OCI-LY7 (cell line): ENCODE measurements around the gene SLFN5. TPM values are rescaled to one million over a fixed set of nuclear protein-coding genes. Genes with fewer than 3 reads are reported as not detected.

Experiments
- BruUV-seq: library from RNA; stranded (reverse); fragments of 400-500 nt; replicated peaks from 2 replicates; lab custom pipeline; 2021; lab: Mats Ljungman, UMichigan
- CTCF ChIA-PET: fragments of 300-600 bp; sonication (Branson Sonifier 250); formaldehyde crosslinking; loops from one replicate; lab custom pipeline; 2022; ENCODE audit warnings: antibody characterized with exemption; ENCODE audit not compliant: unreplicated experiment; lab: Charles Lee
- POLR2A ChIA-PET: fragments of 300-600 bp; sonication (Branson Sonifier 250); formaldehyde crosslinking; loops from one replicate; lab custom pipeline; 2022; ENCODE audit warnings: antibody characterized with exemption; lab: Charles Lee
- DNase-seq: peaks from one replicate; pipeline ENCODE4 v3.0.0-alpha.2; 2015; ENCODE audit warnings: low spot score
- H2AFZ ChIP-seq: fragments of 200-600 bp; sonication (generic), shearing (Covaris generic); 2 replicates; pipeline ENCODE4 v1.6.1; 2014; ENCODE audit warnings: mild to moderate bottlenecking, antibody characterized with exemption, low read length, moderate library complexity
- H3K27ac ChIP-seq: fragments of 200-600 bp; sonication (generic); 2 replicates; pipeline ENCODE4 v1.5.1; 2014; ENCODE audit warnings: mixed run types, low read depth, mild to moderate bottlenecking, moderate library complexity, low read length, inconsistent platforms; ENCODE audit not compliant: poor library complexity, severe bottlenecking
- H3K36me3 ChIP-seq: fragments of 200-600 bp; sonication (generic); 2 replicates; pipeline ENCODE4 v1.6.1; 2014; ENCODE audit warnings: mild to moderate bottlenecking, antibody characterized with exemption, low read length, moderate library complexity, mixed read lengths; ENCODE audit not compliant: insufficient read depth
- H3K4me1 ChIP-seq: fragments of 200-600 bp; sonication (generic); 2 replicates; pipeline ENCODE4 v1.5.1; 2014; ENCODE audit warnings: mild to moderate bottlenecking, low read length; ENCODE audit not compliant: insufficient read depth, poor library complexity, severe bottlenecking
- H3K4me2 ChIP-seq: fragments of 200-600 bp; sonication (generic); 2 replicates; pipeline ENCODE4 v1.6.1; 2014; ENCODE audit warnings: mild to moderate bottlenecking, low read length
- H3K4me3 ChIP-seq: fragments of 200-600 bp; sonication (generic); 2 replicates; pipeline ENCODE4 v1.5.1; 2014; ENCODE audit warnings: mild to moderate bottlenecking, low read depth, low read length; ENCODE audit not compliant: poor library complexity, severe bottlenecking
- H3K79me2 ChIP-seq: fragments of 200-600 bp; sonication (generic); 2 replicates; pipeline ENCODE4 v1.6.1; 2016; ENCODE audit warnings: low read depth, mild to moderate bottlenecking, low read length, moderate library complexity, mixed read lengths; ENCODE audit not compliant: insufficient read depth
- H3K9me2 ChIP-seq: fragments of 200-600 bp; sonication (generic); 2 replicates; pipeline ENCODE4 v1.6.1; 2016; ENCODE audit warnings: mild to moderate bottlenecking, low read length, mixed read lengths; ENCODE audit not compliant: insufficient read depth
- H3K9me3 ChIP-seq: fragments of 200-600 bp; sonication (generic); 2 replicates; pipeline ENCODE4 v1.6.1; 2014; ENCODE audit warnings: mild to moderate bottlenecking, mixed run types, low read length, mixed read lengths
- H4K20me1 ChIP-seq: fragments of 200-600 bp; sonication (generic); 2 replicates; pipeline ENCODE4 v1.6.1; 2014; ENCODE audit warnings: mild to moderate bottlenecking, antibody characterized with exemption, low read length, moderate library complexity, mixed read lengths; ENCODE audit not compliant: insufficient read depth
- CTCF ChIP-seq: fragments of 200-600 bp; sonication (generic); conservative IDR thresholded peaks from 2 replicates; pipeline ENCODE4 v1.5.1; 2014; ENCODE audit warnings: mild to moderate bottlenecking, antibody characterized with exemption, low read length, moderate library complexity, mixed read lengths
- EZH2phosphoT487 ChIP-seq: fragments of 200-600 bp; sonication (generic); IDR thresholded peaks from 2 replicates; pipeline ENCODE4 v1.6.1; 2018; ENCODE audit warnings: low read depth, borderline replicate concordance, mild to moderate bottlenecking, mixed run types, antibody characterized with exemption, low read length, moderate library complexity, mixed read lengths
- intact Hi-C: fragments of 100-400 bp; cut with micrococcal nuclease; formaldehyde crosslinking; loops from one replicate; pipeline ENCODE4 v1.10.0; 2022; ENCODE audit not compliant: unreplicated experiment
- total RNA-seq, 2 experiments: library from RNA; depleted of rRNA in 1 of 2; stranded (reverse); fragments of >200 nt in 1 of 2; shearing (Covaris generic) in 1 of 2; gene quantifications; 2 replicates each; pipeline ENCODE4 v1.2.3, GENCODE V29; 2014 to 2022

The SLFN5 gene
- total RNA-seq, 2 experiments from 2014 or later, result 0.38 to 1.1 TPM

GRCh38 chr17:35241520-35241919 lies 1.4 kb upstream of the SLFN5 start:
- H3K27ac ChIP-seq, result no peak overlapping the region
- no peak for DNase-seq
- no peaks in the 10 kb centered on the region for H3K9me3 ChIP-seq
- H2AFZ ChIP-seq, result no peak overlapping the region
- H3K4me1 ChIP-seq, result peaks cover 26% of the 10 kb centered on the region
- ChIA-PET POLR2A (interaction anchor here (0.5 kb wide), 1 partner anchor 115 kb away, joined by 3 read pairs; no protein-coding TSS in a partner anchor), CTCF (no interaction called here)
- H3K4me3 ChIP-seq, result no peak overlapping the region
- no peaks in the 10 kb centered on the region for H4K20me1 ChIP-seq
- intact Hi-C loops, result no loop called here
- no peak for TF ChIP-seq CTCF
- no peak for TF ChIP-seq EZH2phosphoT487
- BruUV-seq, result no TSS peak
- no peaks in the 10 kb centered on the region for H3K79me2 ChIP-seq
- peak overlapping the region; percentile 87; the same call in 1 of the 2 replicates for H3K4me2 ChIP-seq
- H3K9me2 ChIP-seq, result no peaks in the 10 kb centered on the region
- H3K36me3 ChIP-seq, result no peaks in the 10 kb centered on the region

DNA sequence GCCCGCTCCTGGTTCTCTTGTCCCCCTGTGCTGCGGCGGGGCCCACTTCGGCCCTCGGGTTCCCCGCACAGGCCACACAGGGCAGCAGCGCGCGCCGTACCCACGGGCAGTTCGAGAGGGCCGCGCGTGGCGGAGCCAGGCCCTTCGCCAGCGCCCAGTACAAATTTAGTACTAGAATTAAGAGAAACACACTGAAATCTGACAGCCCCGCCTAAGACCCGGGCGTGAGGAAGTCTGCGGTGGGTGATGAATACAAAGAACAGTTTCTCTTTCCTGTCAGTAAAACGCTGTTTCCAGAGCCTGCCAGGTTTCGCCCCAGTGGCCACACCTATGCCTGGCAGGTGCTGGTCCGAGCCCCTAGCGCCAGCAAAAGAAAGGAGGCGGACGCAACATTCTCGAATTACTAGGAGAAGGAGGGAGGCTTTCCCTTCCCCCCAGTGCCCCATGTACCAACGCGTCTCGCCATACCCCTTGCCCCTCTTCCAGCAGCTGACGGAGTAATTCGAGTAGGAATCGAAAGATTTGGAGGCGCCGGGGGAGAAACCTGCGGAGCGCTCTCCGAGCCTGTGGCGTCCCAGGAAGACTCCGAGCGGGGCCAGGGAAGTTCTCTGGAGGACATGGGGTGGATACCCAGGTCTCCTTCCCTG lies 591 bp upstream of the SLFN5 start:
- intact Hi-C loops, result loop anchor here (2.0 kb wide), 1 partner anchor 99 kb away; the partner anchor contains the start of gene NLE1
- peaks cover 26% of the 10 kb centered on the region for H3K4me1 ChIP-seq

More for the DNA sequence above, 591 bp upstream of the SLFN5 start:
- Histone ChIP-seq H3K9me2 (no peaks in the 10 kb centered on the region), H3K9me3 (no peaks in the 10 kb centered on the region), H3K27ac (peak overlapping the region; percentile 8), H3K36me3 (no peaks in the 10 kb centered on the region), H3K4me2 (peak overlapping the region; percentile 87), H2AFZ (peak overlapping the region; percentile 97), H3K79me2 (no peaks in the 10 kb centered on the region), H4K20me1 (no peaks in the 10 kb centered on the region), H3K4me3 (peak overlapping the region; percentile 75)
- BruUV-seq, result TSS peak; percentile 96
- TF ChIP-seq CTCF (peak; percentile 47; the same call in 1 of the 2 replicates), EZH2phosphoT487 (no peak)
- POLR2A ChIA-PET, result interaction anchor here (0.5 to 0.6 kb wide), 2 partner anchors 73 to 116 kb away, joined by 3 to 4 read pairs; no protein-coding TSS in a partner anchor
- DNase-seq, result peak; percentile 57
- CTCF ChIA-PET, result no interaction called here
